ENCODE data around the gene KRTAP12-1.

DNA sequence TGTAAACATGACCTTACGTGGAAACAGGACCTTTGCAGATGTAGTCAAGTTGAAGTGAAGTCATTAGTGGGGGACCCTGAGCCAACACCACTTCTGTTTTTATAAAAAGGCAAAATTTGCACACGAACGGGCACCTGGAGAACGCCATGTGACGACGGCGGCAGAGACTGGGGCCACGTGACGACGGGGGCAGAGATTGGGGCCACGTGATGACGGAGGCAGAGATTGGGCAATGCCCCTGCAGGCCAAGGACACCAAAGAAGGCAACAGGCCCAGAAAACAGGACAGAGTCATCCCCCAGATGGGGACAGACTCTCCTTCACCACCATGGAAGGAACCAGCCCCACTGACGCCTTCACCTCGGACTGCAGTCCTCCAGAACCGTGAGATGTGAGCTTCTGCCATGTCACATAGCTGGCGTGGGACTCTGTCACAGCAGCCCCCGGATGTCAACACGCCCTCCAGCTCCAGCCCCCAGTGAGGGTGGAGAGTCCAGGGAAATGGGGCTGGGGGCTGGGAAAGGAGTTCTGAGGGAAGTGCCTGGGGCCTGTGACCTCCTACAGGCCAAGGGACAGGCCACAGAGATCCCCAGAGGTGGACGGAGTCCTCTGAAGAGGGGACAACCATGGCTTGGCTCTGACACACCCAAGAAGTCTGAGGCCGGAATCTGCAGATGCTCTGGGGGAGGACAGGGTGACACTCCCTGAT lies 31.5 kb downstream of the KRTAP12-1 start:
- TF ChIP-seq, protein P1, sequence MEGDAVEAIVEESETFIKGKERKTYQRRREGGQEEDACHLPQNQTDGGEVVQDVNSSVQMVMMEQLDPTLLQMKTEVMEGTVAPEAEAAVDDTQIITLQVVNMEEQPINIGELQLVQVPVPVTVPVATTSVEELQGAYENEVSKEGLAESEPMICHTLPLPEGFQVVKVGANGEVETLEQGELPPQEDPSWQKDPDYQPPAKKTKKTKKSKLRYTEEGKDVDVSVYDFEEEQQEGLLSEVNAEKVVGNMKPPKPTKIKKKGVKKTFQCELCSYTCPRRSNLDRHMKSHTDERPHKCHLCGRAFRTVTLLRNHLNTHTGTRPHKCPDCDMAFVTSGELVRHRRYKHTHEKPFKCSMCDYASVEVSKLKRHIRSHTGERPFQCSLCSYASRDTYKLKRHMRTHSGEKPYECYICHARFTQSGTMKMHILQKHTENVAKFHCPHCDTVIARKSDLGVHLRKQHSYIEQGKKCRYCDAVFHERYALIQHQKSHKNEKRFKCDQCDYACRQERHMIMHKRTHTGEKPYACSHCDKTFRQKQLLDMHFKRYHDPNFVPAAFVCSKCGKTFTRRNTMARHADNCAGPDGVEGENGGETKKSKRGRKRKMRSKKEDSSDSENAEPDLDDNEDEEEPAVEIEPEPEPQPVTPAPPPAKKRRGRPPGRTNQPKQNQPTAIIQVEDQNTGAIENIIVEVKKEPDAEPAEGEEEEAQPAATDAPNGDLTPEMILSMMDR (IDR thresholded peaks at IDR 0.05): no peak
- TF ChIP-seq SIN3A (IDR thresholded peaks at IDR 0.05; ENCODE audit: borderline replicate concordance, insufficient read depth, low read depth, low read length) (no peak), POLR2AphosphoS5 (IDR thresholded peaks at IDR 0.05; ENCODE audit: low read depth, low read length) (no peak), TCF7L2 (IDR thresholded peaks at IDR 0.05; ENCODE audit: low read depth, low read length) (no peak)
- TF ChIP-seq, protein P2, sequence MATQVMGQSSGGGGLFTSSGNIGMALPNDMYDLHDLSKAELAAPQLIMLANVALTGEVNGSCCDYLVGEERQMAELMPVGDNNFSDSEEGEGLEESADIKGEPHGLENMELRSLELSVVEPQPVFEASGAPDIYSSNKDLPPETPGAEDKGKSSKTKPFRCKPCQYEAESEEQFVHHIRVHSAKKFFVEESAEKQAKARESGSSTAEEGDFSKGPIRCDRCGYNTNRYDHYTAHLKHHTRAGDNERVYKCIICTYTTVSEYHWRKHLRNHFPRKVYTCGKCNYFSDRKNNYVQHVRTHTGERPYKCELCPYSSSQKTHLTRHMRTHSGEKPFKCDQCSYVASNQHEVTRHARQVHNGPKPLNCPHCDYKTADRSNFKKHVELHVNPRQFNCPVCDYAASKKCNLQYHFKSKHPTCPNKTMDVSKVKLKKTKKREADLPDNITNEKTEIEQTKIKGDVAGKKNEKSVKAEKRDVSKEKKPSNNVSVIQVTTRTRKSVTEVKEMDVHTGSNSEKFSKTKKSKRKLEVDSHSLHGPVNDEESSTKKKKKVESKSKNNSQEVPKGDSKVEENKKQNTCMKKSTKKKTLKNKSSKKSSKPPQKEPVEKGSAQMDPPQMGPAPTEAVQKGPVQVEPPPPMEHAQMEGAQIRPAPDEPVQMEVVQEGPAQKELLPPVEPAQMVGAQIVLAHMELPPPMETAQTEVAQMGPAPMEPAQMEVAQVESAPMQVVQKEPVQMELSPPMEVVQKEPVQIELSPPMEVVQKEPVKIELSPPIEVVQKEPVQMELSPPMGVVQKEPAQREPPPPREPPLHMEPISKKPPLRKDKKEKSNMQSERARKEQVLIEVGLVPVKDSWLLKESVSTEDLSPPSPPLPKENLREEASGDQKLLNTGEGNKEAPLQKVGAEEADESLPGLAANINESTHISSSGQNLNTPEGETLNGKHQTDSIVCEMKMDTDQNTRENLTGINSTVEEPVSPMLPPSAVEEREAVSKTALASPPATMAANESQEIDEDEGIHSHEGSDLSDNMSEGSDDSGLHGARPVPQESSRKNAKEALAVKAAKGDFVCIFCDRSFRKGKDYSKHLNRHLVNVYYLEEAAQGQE (IDR thresholded peaks at IDR 0.05; ENCODE audit: insufficient read depth in 1 of 2, low read depth in 2 of 2, low read length in 1 of 2): no peak
